Amniotic epithelial cell (primary cell): ENCODE data around the gene PTGIR.

Source experiments
- DNase-seq: peaks from one replicate; pipeline ENCODE4 v3.0.0-alpha.2; 2010; ENCODE audit warnings: low read depth

PTGIR gene

DNA sequence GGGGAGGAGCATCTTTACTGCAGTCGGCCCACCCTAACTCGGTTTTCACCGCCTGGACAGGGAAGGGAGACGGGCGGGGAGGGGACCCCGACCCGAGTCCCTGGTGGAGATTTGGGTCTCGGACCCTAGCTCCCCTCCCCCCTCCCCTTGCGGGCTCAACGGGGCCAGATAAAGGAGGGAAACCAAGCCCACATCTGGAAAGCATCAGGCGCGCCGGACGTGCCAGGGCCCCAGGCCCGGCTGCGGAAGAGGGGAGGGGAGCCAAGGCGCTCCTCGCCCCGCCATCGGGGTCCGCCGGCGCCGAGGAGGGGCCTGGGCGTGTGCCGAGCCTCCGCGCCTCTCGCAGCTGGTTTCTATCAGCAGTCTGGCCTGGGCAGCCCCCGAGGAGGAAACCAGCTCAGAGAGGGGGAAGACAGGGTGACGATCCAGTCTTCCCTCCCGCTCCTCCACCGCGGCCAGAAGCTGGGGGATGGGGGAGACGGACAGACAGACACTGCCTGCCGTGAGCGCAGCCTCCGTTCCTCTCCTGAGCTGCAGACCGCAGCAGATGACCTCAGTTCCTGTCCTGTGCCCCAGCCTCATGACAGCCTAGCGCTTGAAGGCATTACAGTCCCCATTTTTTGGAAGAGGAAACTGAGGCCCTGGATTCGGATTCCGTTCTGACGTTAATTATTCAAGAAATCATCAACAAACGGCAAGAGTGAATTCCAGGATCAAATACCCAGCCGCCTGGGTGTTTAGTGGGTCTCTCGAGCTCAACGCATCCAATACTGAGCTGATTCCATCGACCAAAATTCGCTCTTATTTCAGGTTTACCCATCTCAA, 14.7 kb upstream of the PTGIR start:
- DNase-seq: peak; percentile 59

DNA sequence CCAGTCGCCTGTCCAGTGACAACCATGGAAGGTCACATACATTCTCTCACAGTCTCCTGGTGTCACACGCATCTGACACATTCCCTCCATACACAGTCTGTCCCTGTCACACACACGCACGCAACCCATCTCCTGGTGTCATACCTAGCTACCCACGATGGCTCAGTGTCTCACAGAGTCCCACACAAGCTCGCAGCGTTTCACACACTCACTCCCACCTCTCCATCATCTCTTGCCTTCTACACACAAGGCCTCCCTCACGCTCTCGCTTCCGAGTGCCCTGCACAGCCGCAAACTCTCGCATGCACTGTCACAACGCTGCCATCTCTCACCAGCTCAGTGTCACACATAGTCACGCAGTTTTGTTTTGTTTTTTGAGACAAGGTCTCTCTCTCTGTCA, 12.3 kb upstream of the PTGIR start:
- no peak for DNase-seq

- no peak for DNase-seq
These were observed 11.3 kb upstream of the PTGIR start, which contains the start of gene GNG8 for GRCh38 chr19:46635920-46636761. GNG8 (minus strand) TSS chr19:46636202; CDS start chr19:46634682, 1,520 bp downstream.

GRCh38 chr19:46634656-46635218, 9.8 kb upstream of the PTGIR start:
- no peak for DNase-seq

- peak; percentile 88 for DNase-seq
These were observed 9.3 kb upstream of the PTGIR start for GRCh38 chr19:46634045-46634655.

GRCh38 chr19:46633130-46633529, 8.2 kb upstream of the PTGIR start:
- DNase-seq: no peak

GRCh38 chr19:46631481-46631880, 6.6 kb upstream of the PTGIR start:
- DNase-seq: peak; percentile 88

DNA sequence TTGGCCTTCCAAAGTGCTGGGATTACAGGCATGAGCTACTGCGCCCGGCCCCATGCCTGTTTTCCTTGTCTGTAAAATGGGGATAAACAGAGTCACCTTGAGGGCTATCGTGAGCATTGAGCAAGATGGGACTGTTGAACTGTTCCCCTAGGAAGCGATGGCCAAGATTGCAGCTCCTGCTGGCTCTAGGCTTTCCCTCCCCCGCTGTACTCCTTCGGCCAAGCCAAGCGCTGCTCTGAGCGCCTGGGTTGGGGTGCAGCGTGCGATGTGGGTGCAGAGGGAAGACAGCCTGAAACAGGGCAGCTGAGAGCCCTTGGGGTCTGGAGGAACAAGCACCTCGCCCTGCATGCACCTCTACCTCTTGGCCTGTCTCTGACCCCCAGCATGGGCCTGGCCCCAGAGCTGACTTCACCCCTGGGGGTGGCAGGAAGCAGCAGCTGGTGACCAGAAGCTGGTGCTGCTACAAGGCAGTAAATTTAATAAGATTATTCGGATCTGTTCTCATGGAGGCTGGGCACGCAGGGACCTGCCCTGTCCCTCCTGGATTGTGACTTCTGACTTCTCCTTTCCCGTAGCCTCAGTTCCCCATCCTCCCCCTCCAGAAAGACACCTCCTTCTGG, 5.8 kb upstream of the PTGIR start:
- DNase-seq: no peak

- peak; percentile 81 for DNase-seq
These were observed 4.7 kb upstream of the PTGIR start for GRCh38 chr19:46629546-46630025.

DNA sequence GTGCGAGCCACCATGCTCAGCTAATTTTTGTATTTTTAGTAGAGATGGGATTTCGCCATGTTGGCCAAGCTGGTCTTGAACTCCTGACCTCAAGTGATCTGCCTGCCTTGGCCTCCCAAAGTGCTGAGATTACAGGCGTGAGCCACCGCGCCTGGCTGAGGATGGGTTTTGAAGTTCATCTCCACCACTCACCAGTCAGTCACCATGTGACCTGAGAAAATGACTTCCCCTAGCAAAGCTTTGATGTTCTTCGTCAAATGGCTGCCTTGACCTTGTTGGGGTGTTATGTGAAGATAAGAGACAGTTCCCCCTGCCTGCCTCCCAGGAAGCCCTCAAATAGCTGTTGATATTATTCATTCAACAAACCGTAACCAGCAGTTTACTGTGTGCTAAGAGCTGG, 4.1 kb upstream of the PTGIR start:
- peak; percentile 42 for DNase-seq

- no peak for DNase-seq
These were observed 1.6 kb upstream of the PTGIR start for GRCh38 chr19:46626446-46626845.

- DNase-seq: no peak
These were observed 842 bp upstream of the PTGIR start for GRCh38 chr19:46625731-46626130.

GRCh38 chr19:46623915-46624502, 880 bp downstream of the PTGIR start:
- no peak for DNase-seq

DNA sequence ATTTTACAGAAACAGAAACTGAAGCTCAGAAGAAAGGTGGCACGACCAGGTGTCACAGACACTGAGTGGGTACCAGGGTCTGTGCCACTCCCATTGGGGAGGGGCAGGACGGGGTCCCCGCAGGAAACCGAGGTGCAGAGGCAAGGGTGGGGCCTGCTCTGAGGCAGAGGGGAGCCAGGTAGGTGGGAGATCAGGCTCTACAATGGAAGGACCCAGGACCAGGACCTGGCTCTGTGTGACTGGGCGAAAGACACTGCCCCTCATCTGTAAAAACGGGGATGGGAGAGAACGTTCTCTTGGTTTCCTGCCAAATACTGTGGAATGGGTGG, 2.8 kb downstream of the PTGIR start:
- DNase-seq: no peak

GRCh38 chr19:46621191-46622117, 3.4 kb downstream of the PTGIR start:
- no peak for DNase-seq

DNA sequence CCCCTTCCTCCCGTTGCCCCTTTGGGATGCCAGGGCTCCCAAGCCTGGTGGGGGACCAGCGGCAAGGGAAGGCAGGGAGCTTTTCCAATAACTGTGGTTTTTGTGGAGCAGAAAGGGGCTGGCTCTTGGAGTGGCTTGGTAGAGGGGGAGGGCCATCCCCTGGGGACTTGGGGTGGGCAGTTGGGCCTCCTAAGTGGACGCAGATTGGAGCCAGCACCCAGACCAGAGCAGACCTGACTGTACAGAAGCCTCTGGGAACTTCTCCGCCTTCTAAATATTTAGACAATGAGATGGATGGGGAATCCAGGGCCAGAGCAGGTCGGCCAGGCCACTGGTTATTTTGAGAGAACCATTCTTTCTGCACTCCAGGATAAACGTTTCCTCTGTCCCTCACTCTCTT, 4.2 kb downstream of the PTGIR start:
- DNase-seq: no peak

DNA sequence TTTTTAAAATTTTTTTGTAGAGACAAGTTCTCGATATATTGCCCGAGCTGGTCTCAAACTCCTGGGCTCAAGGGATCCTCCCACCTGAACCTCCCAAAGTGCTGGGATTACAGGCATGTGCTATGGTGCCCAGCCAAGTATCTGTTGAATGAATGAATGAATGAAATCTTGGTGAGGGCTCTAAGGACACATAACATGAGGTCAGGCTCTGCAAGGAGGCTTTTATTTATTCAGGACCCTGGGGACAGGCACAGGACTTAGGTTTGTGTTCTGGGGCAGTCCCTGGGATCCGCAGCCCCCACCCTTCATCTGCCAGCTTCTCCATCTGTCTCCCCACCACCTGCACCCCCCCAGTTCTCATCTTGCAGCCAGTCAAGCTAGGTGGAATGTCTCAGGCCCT, 4.6 kb downstream of the PTGIR start:
- no peak for DNase-seq

DNA sequence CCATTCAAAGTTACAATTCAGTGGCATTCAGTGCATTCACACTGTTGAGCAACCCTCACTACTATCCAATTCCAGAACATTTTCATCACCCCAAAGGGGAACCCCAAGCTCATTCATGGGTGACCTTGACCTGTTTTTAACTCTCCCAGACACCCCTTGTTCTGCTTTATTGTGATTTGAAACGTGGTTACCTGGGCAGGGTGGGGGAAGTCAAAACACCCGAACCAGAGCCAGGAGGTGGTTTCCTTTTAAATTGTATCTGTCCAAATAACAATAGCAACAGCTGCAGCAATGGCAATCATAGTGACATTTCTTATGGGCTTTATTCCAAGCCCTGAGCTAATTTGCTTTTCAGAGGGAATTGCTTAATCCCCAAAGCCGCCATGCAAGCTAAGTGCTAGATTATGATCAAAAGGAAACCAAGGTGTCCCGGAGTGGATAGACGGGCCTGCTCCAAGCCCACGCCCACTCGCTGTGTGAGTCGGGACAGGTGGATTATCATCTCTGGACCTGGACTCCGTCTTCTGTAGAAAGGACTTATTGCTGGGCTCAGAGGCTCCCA, 6.1 kb downstream of the PTGIR start:
- no peak for DNase-seq

GRCh38 chr19:46617601-46618000, 7.3 kb downstream of the PTGIR start:
- DNase-seq: no peak
